Thyroid gland (tissue), 4 donors: ENCODE data around the gene FAXC.

ENCODE experiments used
- POLR2A ChIP-seq, 2 donors: fragments of 450-650 bp; IDR thresholded peaks; one replicate each; pipeline ENCODE4 v1.6.1; 2017; ENCODE audit warnings: antibody characterized with exemption in 2 of 2, mild to moderate bottlenecking in 2 of 2, moderate library complexity in 1 of 2
- TF ChIP-seq, protein P1 (sequence below), 6 experiments: fragments of 200-600 bp in 3 of 6; fragments of 450-650 bp in 3 of 6; sonication (generic) in 3 of 6; IDR thresholded peaks; one replicate each; pipeline ENCODE4 v1.5.1; 2016 to 2019; ENCODE audit warnings: antibody characterized with exemption in 6 of 6, mild to moderate bottlenecking in 2 of 6, inconsistent platforms in 1 of 6, moderate library complexity in 1 of 6

DNA sequence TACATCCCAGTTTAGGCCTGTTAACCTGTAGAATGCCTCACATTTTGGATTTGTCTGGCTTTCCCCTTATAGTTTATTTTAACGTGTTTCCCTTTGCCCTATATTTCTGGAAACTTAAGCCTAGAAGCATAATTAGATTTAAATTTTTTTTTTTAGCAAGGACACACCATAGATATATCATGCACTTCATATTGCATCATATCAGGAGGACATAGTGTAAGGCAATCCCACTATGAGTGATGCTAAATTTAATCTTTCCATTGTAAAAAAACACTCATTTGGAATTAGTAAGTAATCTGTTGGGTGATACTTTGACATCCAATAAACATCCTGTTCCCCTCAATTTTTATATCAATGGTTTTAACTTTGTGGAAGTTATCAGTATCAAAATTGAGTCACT is 10.3 kb upstream of the FAXC start:
- TF ChIP-seq, protein P1, sequence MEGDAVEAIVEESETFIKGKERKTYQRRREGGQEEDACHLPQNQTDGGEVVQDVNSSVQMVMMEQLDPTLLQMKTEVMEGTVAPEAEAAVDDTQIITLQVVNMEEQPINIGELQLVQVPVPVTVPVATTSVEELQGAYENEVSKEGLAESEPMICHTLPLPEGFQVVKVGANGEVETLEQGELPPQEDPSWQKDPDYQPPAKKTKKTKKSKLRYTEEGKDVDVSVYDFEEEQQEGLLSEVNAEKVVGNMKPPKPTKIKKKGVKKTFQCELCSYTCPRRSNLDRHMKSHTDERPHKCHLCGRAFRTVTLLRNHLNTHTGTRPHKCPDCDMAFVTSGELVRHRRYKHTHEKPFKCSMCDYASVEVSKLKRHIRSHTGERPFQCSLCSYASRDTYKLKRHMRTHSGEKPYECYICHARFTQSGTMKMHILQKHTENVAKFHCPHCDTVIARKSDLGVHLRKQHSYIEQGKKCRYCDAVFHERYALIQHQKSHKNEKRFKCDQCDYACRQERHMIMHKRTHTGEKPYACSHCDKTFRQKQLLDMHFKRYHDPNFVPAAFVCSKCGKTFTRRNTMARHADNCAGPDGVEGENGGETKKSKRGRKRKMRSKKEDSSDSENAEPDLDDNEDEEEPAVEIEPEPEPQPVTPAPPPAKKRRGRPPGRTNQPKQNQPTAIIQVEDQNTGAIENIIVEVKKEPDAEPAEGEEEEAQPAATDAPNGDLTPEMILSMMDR (IDR thresholded peaks at IDR 0.05): no peak
- TF ChIP-seq POLR2A (IDR thresholded peaks at IDR 0.05): no peak
